Panc1 (cell line): Measurements from ENCODE around the gene ZNF554. TPM values are rescaled to one million over a fixed set of nuclear protein-coding genes. Genes with fewer than 3 reads are reported as not detected.
"Not testable (repeated sequence)": the region's sequence is repeated elsewhere in the genome, so short reads cannot be mapped to it uniquely, and the experiment has no call there.

Experiments
- ATAC-seq: fragments of 200-7000 bp; cut with Tn5 transposase; 2 replicates; pipeline ENCODE4 v1.9.1; 2020; ENCODE audit warnings: mild to moderate bottlenecking, moderate library complexity
- BruUV-seq: library from RNA; stranded (reverse); fragments of 400-500 nt; replicated peaks from 2 replicates; lab custom pipeline; 2021; lab: Mats Ljungman, UMichigan
- CTCF ChIA-PET: fragments of 300-600 bp; sonication (Branson Sonifier 250); formaldehyde crosslinking; loops from one replicate; lab custom pipeline; 2022; ENCODE audit warnings: antibody characterized with exemption; lab: Charles Lee
- POLR2A ChIA-PET: fragments of 300-600 bp; sonication (Branson Sonifier 250); formaldehyde crosslinking; loops from one replicate; lab custom pipeline; 2022; ENCODE audit warnings: antibody characterized with exemption; lab: Charles Lee
- DNase-seq: peaks from one replicate; pipeline ENCODE4 v3.0.0-alpha.2; 2010; ENCODE audit warnings: low read depth, low spot score
- H3K27ac ChIP-seq: 2 replicates; pipeline ENCODE4 v1.5.1; 2011; ENCODE audit warnings: mild to moderate bottlenecking, low read length, inconsistent platforms
- H3K27me3 ChIP-seq: fragments of 200-500 bp; sonication (Bioruptor generic); 2 replicates; pipeline ENCODE4 v1.6.0; 2014; ENCODE audit warnings: low read length, inconsistent platforms; ENCODE audit not compliant: control insufficient read depth, insufficient read depth
- H3K36me3 ChIP-seq: fragments of 200-500 bp; sonication (Bioruptor generic); 2 replicates; pipeline ENCODE4 v1.5.1; 2014; ENCODE audit warnings: inconsistent platforms, mild to moderate bottlenecking, low read length, moderate library complexity; ENCODE audit not compliant: control insufficient read depth, insufficient read depth
- H3K4me1 ChIP-seq: 2 replicates; pipeline ENCODE4 v1.5.1; 2011; ENCODE audit warnings: inconsistent platforms, mild to moderate bottlenecking, low read length, moderate library complexity; ENCODE audit not compliant: control insufficient read depth, insufficient read depth
- H3K4me3 ChIP-seq, 2 experiments: 2 replicates each; pipeline ENCODE4 v1.5.1; 2011 to 2012; ENCODE audit warnings: low read depth in 2 of 2, low read length in 2 of 2, mild to moderate bottlenecking in 2 of 2, inconsistent platforms in 1 of 2, moderate library complexity in 1 of 2
- H3K9me3 ChIP-seq: fragments of 200-500 bp; sonication (Bioruptor generic); 2 replicates; pipeline ENCODE4 v1.5.1; 2014; ENCODE audit warnings: low read depth, mild to moderate bottlenecking, inconsistent platforms, low read length, moderate library complexity; ENCODE audit not compliant: control insufficient read depth, insufficient read depth
- POLR2AphosphoS5 ChIP-seq: IDR thresholded peaks from 2 replicates; pipeline ENCODE4 v1.6.1; 2012; ENCODE audit warnings: mild to moderate bottlenecking, low read depth, low read length, moderate library complexity
- SIN3A ChIP-seq: IDR thresholded peaks from 2 replicates; pipeline ENCODE4 v1.6.1; 2012; ENCODE audit warnings: low read depth, mild to moderate bottlenecking, low read length, moderate library complexity, borderline replicate concordance; ENCODE audit not compliant: insufficient read depth
- TCF7L2 ChIP-seq: IDR thresholded peaks from 2 replicates; pipeline ENCODE4 v1.6.1; 2011; ENCODE audit warnings: mild to moderate bottlenecking, low read depth, low read length, inconsistent platforms
- in situ Hi-C: cut with HindIII; loops from 2 replicates; pipeline ENCODE4 v1.10.0; 2016; ENCODE audit warnings: low sequenced_read_pairs, low pct_unique_long_range_greater_than_20kb
- intact Hi-C: fragments of 100-400 bp; cut with micrococcal nuclease; formaldehyde crosslinking; loops from one replicate; pipeline ENCODE4 v1.10.0; 2022; ENCODE audit not compliant: unreplicated experiment
- total RNA-seq: library from RNA; stranded (reverse); gene quantifications from one replicate; pipeline ENCODE4 v1.2.1, GENCODE V29; 2021; ENCODE audit not compliant: unreplicated experiment
- TF ChIP-seq, protein P1 (sequence below), 2 experiments: IDR thresholded peaks; 2 replicates each; pipeline ENCODE4 v1.6.1; 2011 to 2012; ENCODE audit warnings: low read depth in 2 of 2, control low read depth in 1 of 2, low read length in 1 of 2, mild to moderate bottlenecking in 1 of 2, moderate library complexity in 1 of 2; ENCODE audit not compliant: insufficient read depth in 1 of 2
- TF ChIP-seq, protein P2 (sequence below): fragments of 450-650 bp; IDR thresholded peaks from 2 replicates; pipeline ENCODE4 v1.5.1; 2017; ENCODE audit warnings: mild to moderate bottlenecking

ZNF554 gene
- total RNA-seq, 1 experiment from 2014 or later: 1.5 TPM

DNA sequence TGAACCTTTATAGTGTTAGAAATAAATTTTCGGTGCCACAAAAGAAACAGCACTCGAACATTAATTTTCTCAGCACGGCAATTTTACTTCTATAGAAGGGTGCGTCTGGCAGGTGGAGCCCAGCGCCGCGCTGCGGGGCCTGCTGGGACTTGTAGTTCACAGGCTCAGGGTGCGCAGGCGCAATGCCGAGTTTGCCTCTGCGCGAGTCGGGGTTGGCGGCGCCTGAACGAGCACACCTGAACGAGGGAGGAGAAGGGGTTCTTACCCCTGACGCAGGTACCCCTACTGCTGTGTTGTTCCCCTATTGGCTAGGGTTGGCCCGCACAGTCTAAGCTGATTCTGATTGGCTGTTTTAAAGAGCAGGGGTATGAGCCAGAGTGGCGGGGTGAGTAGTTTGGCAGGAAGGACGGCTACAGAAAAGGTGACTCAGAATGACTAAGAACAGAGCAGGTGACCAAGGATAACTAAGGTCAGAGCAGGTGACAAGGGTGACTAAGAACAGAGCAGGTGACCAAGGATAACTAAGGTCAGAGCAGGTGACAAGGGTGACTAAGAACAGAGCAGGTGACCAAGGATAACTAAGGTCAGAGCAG lies 2.3 kb upstream of the ZNF554 start:
- CTCF ChIA-PET, intact Hi-C loops, ATAC-seq, H3K36me3 ChIP-seq, DNase-seq, BruUV-seq, H3K27me3 ChIP-seq, H3K9me3 ChIP-seq, H3K4me1 ChIP-seq, H3K27ac ChIP-seq, in situ Hi-C loops, POLR2A ChIA-PET, H3K4me3 ChIP-seq: not testable (repeated sequence)

DNA sequence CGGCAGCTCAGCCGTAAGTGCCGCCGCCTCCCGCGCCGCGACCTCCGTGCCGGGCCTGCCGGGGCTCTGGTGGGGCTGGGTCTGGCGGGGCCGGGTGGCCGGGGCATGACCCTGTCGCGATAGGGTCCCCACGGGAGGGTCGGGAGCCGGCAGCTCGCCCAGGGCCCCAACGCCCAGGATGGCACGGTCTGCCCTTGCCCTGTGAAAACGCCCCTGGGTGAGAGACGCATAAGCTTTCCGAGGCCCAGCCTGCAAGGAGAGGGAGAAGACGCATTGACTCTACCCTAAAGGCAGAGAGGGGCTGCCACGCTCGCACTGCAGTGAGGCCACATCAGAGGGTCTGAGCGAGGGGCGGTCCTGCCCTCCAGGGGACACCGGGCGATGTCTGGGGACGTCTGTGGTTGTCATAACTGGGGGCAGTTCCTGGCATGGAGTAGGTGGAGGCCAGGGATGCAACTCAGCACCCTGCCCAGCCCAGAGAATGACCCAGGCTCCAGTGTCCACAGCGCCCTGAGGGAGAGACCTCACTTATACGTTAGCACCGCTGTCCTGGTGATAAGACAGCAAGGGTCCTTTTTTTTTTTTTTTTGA lies 539 bp downstream of the ZNF554 start:
- Histone ChIP-seq H3K36me3 (no peaks in the 10 kb centered on the region), H3K9me3 (no peaks in the 10 kb centered on the region), H3K27me3 (no peaks in the 10 kb centered on the region), H3K4me3 (peak overlapping the region; percentile 59 to 63), H3K27ac (peak overlapping the region; percentile 39), H3K4me1 (no peaks in the 10 kb centered on the region)
- POLR2A ChIA-PET: no interaction called here
- ATAC-seq: peak; percentile 49
- TF ChIP-seq, protein P1, sequence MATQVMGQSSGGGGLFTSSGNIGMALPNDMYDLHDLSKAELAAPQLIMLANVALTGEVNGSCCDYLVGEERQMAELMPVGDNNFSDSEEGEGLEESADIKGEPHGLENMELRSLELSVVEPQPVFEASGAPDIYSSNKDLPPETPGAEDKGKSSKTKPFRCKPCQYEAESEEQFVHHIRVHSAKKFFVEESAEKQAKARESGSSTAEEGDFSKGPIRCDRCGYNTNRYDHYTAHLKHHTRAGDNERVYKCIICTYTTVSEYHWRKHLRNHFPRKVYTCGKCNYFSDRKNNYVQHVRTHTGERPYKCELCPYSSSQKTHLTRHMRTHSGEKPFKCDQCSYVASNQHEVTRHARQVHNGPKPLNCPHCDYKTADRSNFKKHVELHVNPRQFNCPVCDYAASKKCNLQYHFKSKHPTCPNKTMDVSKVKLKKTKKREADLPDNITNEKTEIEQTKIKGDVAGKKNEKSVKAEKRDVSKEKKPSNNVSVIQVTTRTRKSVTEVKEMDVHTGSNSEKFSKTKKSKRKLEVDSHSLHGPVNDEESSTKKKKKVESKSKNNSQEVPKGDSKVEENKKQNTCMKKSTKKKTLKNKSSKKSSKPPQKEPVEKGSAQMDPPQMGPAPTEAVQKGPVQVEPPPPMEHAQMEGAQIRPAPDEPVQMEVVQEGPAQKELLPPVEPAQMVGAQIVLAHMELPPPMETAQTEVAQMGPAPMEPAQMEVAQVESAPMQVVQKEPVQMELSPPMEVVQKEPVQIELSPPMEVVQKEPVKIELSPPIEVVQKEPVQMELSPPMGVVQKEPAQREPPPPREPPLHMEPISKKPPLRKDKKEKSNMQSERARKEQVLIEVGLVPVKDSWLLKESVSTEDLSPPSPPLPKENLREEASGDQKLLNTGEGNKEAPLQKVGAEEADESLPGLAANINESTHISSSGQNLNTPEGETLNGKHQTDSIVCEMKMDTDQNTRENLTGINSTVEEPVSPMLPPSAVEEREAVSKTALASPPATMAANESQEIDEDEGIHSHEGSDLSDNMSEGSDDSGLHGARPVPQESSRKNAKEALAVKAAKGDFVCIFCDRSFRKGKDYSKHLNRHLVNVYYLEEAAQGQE (IDR thresholded peaks at IDR 0.05; ENCODE audit: insufficient read depth in 1 of 2, low read depth in 2 of 2, low read length in 1 of 2): no peak
- no peak for TF ChIP-seq SIN3A
- no peak for TF ChIP-seq TCF7L2
- TF ChIP-seq, protein P2, sequence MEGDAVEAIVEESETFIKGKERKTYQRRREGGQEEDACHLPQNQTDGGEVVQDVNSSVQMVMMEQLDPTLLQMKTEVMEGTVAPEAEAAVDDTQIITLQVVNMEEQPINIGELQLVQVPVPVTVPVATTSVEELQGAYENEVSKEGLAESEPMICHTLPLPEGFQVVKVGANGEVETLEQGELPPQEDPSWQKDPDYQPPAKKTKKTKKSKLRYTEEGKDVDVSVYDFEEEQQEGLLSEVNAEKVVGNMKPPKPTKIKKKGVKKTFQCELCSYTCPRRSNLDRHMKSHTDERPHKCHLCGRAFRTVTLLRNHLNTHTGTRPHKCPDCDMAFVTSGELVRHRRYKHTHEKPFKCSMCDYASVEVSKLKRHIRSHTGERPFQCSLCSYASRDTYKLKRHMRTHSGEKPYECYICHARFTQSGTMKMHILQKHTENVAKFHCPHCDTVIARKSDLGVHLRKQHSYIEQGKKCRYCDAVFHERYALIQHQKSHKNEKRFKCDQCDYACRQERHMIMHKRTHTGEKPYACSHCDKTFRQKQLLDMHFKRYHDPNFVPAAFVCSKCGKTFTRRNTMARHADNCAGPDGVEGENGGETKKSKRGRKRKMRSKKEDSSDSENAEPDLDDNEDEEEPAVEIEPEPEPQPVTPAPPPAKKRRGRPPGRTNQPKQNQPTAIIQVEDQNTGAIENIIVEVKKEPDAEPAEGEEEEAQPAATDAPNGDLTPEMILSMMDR: no peak
- no peak for TF ChIP-seq POLR2AphosphoS5
- intact Hi-C loops: no loop called here
- CTCF ChIA-PET: no interaction called here
- no TSS peak for BruUV-seq
- in situ Hi-C loops: no loop called here
- no peak for DNase-seq

DNA sequence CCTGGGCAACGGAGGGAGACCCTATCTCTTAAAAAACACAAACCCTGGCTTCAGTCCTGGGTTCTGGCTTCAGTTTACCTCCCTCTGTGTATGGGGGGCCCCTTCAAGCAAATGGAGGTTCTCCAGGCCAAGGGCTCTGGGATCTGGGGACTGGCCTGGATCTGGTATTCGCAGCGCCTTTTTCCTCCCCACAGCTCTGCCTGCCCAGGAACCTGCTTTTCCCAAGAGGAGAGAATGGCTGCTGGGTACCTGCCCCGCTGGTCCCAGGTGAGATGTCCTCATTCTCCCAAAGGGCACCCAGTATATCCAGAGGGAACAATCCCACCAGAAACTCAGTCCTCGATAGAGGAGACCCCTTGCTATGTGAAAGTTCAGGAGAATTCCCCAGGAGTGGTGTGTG lies 3.2 kb downstream of the ZNF554 start:
- no TSS peak for BruUV-seq

More for the DNA sequence above, 3.2 kb downstream of the ZNF554 start:
- no peak overlapping the region for H3K4me3 ChIP-seq
- H3K4me1 ChIP-seq: no peaks in the 10 kb centered on the region
- ChIA-PET POLR2A (interaction anchor here (0.6 kb wide), 2 partner anchors 25 to 330 kb away, joined by 3 to 4 read pairs; no protein-coding TSS in a partner anchor), CTCF (interaction anchor here (0.6 to 1.1 kb wide), 2 partner anchors 18 to 50 kb away, joined by 3 read pairs; partner anchors contain the start of gene ZNF555)
- ATAC-seq: no peak
- H3K9me3 ChIP-seq: no peaks in the 10 kb centered on the region; the same call in 1 of the 2 replicates
- no peak overlapping the region for H3K27ac ChIP-seq
- intact Hi-C loops: no loop called here
- H3K36me3 ChIP-seq: no peaks in the 10 kb centered on the region
- in situ Hi-C loops: no loop called here
- no peak for DNase-seq
- no peaks in the 10 kb centered on the region for H3K27me3 ChIP-seq
- TF ChIP-seq, protein P2: no peak
